HCT116 (cell line): ENCODE data around the gene TAF11L10. TPM values are rescaled to one million over a fixed set of nuclear protein-coding genes. Genes with fewer than 3 reads are reported as not detected.
"Not testable (repeated sequence)": the region's sequence is repeated elsewhere in the genome, so short reads cannot be mapped to it uniquely, and the experiment has no call there.

Source experiments
- ATAC-seq: fragments of 200-7000 bp; cut with Tn5 transposase; 2 replicates; pipeline ENCODE4 v1.9.1; 2020; ENCODE audit warnings: mild to moderate bottlenecking, moderate library complexity
- Bru-seq: library from RNA; stranded (reverse); fragments of 400-500 nt; gene quantifications from one replicate; lab custom pipeline; 2021; lab: Mats Ljungman, UMichigan
- BruChase-seq, 2 experiments: library from RNA; stranded (reverse); fragments of 400-500 nt; gene quantifications; one replicate each; lab custom pipeline; 2021; lab: Mats Ljungman, UMichigan
- BruUV-seq: library from RNA; stranded (reverse); fragments of 400-500 nt; replicated peaks from 2 replicates; lab custom pipeline; 2021; lab: Mats Ljungman, UMichigan
- CTCF ChIA-PET: fragments of 300-600 bp; sonication (Branson Sonifier 250); formaldehyde crosslinking; loops from one replicate; lab custom pipeline; 2021; ENCODE audit warnings: antibody characterized with exemption; lab: Charles Lee
- POLR2A ChIA-PET: fragments of 300-600, 350-600 bp; sonication (Branson Sonifier 250); formaldehyde crosslinking; loops from one replicate; lab custom pipeline; 2021; ENCODE audit warnings: antibody characterized with exemption; lab: Charles Lee
- RAD21 ChIA-PET, 2 experiments: fragments of 300-600 bp; sonication (Branson Sonifier 250); formaldehyde crosslinking; loops; one replicate each; lab custom pipeline; 2023; ENCODE audit warnings: low total read pairs in 2 of 2; ENCODE audit not compliant: uncharacterized antibody in 2 of 2, unreplicated experiment in 2 of 2, low non-redundant PET in 1 of 2; lab: Charles Lee
- DNase-seq: peaks from one replicate; pipeline ENCODE4 v3.0.0-alpha.2; 2010; ENCODE audit warnings: low read depth, low spot score
- H2AFZ ChIP-seq: fragments of 200-600 bp; shearing (Covaris generic), sonication (generic); 2 replicates; pipeline ENCODE4 v1.6.1; 2017; ENCODE audit warnings: low read depth, mixed run types, mixed read lengths, antibody characterized with exemption, low read length; ENCODE audit not compliant: poor library complexity, severe bottlenecking
- H3K27ac ChIP-seq: 2 replicates; pipeline ENCODE4 v1.5.1; 2012; ENCODE audit warnings: low read depth, low read length
- H3K27me3 ChIP-seq: fragments of 200-600 bp; sonication (generic); 2 replicates; pipeline ENCODE4 v1.6.1; 2016; ENCODE audit warnings: mixed run types, low read length, mixed read lengths; ENCODE audit not compliant: insufficient read depth
- H3K36me3 ChIP-seq, 2 experiments: fragments of 200-500 bp in 1 of 2; fragments of 200-600 bp in 1 of 2; sonication (Bioruptor generic) in 1 of 2; sonication (generic) in 1 of 2; 2 replicates each; pipeline versions ENCODE4 v1.5.1 to v1.6.1; 2014 to 2016; ENCODE audit warnings: low read length in 2 of 2, inconsistent platforms in 1 of 2, mixed read lengths in 1 of 2, mixed run types in 1 of 2; ENCODE audit not compliant: insufficient read depth in 2 of 2, control insufficient read depth in 1 of 2
- H3K4me1 ChIP-seq, 2 experiments: fragments of 200-600 bp in 1 of 2; sonication (generic) in 1 of 2; 2 replicates each; pipeline versions ENCODE4 v1.5.1 to v1.6.1; 2012 to 2017; ENCODE audit warnings: low read length in 2 of 2, inconsistent platforms in 1 of 2, mild to moderate bottlenecking in 1 of 2, mixed read lengths in 1 of 2, mixed run types in 1 of 2, moderate library complexity in 1 of 2; ENCODE audit not compliant: insufficient read depth in 2 of 2, control insufficient read depth in 1 of 2
- H3K4me2 ChIP-seq: fragments of 200-600 bp; sonication (generic); 2 replicates; pipeline ENCODE4 v1.6.1; 2017; ENCODE audit warnings: mixed run types, low read length, mixed read lengths
- H3K4me3 ChIP-seq, 2 experiments: fragments of 200-600 bp in 1 of 2; sonication (generic) in 1 of 2; replicated peaks in 1 of 2; 2 replicates each; pipeline ENCODE4 v1.5.1; 2011 to 2016; ENCODE audit warnings: low read length in 2 of 2, control low read depth in 1 of 2, low read depth in 1 of 2, mild to moderate bottlenecking in 1 of 2, mixed read lengths in 1 of 2, mixed run types in 1 of 2
- H3K79me2 ChIP-seq: fragments of 200-600 bp; sonication (generic); 2 replicates; pipeline ENCODE4 v1.6.1; 2017; ENCODE audit warnings: mild to moderate bottlenecking, mixed run types, low read length, moderate library complexity, mixed read lengths; ENCODE audit not compliant: insufficient read depth
- H3K9ac ChIP-seq: fragments of 200-600 bp; sonication (generic); 2 replicates; pipeline ENCODE4 v1.6.1; 2016; ENCODE audit warnings: low read length, mixed read lengths
- H3K9me2 ChIP-seq: fragments of 200-600 bp; sonication (generic), shearing (Covaris generic); 2 replicates; pipeline ENCODE4 v1.6.1; 2017; ENCODE audit warnings: mixed run types, mild to moderate bottlenecking, moderate library complexity; ENCODE audit not compliant: insufficient read depth
- H3K9me3 ChIP-seq, 2 experiments: fragments of 200-500 bp in 1 of 2; fragments of 200-600 bp in 1 of 2; sonication (Bioruptor generic) in 1 of 2; sonication (generic) in 1 of 2; 2 replicates each; pipeline ENCODE4 v1.6.1; 2014 to 2017; ENCODE audit warnings: low read length in 2 of 2, mixed read lengths in 2 of 2, inconsistent platforms in 1 of 2, low read depth in 1 of 2, mild to moderate bottlenecking in 1 of 2, mixed run types in 1 of 2, moderate library complexity in 1 of 2; ENCODE audit not compliant: control insufficient read depth in 1 of 2, insufficient read depth in 1 of 2
- H4K20me1 ChIP-seq: fragments of 200-600 bp; sonication (generic), shearing (Covaris generic); 2 replicates; pipeline ENCODE4 v1.6.1; 2017; ENCODE audit warnings: mixed run types, mild to moderate bottlenecking, moderate library complexity; ENCODE audit not compliant: insufficient read depth
- REST ChIP-seq: IDR thresholded peaks from 2 replicates; pipeline ENCODE4 v1.6.1; 2012; ENCODE audit warnings: low read depth
- SP1 ChIP-seq: IDR thresholded peaks from 2 replicates; pipeline ENCODE4 v1.6.1; 2012; ENCODE audit warnings: low read depth
- ZFX ChIP-seq: fragments of 450-650 bp; IDR thresholded peaks from 2 replicates; pipeline ENCODE4 v1.6.1; 2017
- intact Hi-C: fragments of 100-400 bp; cut with micrococcal nuclease; formaldehyde crosslinking; loops from 2 replicates; pipeline ENCODE4 v1.10.0; 2022
- long read RNA-seq: library from polyadenylated mRNA; unstranded; transcript quantifications from one replicate; pipeline ENCODE4 v2.0.0, GENCODE V29; 2021; ENCODE audit not compliant: unreplicated experiment
- polyA plus RNA-seq: library from polyadenylated mRNA; unstranded; fragments of >200 nt; gene quantifications from 2 replicates; pipeline ENCODE4 v1.2.1, GENCODE V29; 2012; ENCODE audit warnings: missing spikeins
- total RNA-seq: library from RNA; stranded (reverse); gene quantifications from one replicate; pipeline ENCODE4 v1.2.1, GENCODE V29; 2021; ENCODE audit not compliant: unreplicated experiment
- TF ChIP-seq, protein P1 (sequence below), 3 experiments: fragments of 200-600 bp in 1 of 3; sonication (generic) in 1 of 3; IDR thresholded peaks in 2 of 3; conservative IDR thresholded peaks in 1 of 3; 2 replicates each; pipeline ENCODE4 v1.5.1; 2012 to 2017; ENCODE audit warnings: low read depth in 2 of 3, low read length in 2 of 3, antibody characterized with exemption in 1 of 3, borderline replicate concordance in 1 of 3, control low read depth in 1 of 3, mild to moderate bottlenecking in 1 of 3, mixed read lengths in 1 of 3, mixed run types in 1 of 3, moderate library complexity in 1 of 3; ENCODE audit not compliant: insufficient read depth in 1 of 3
- TF ChIP-seq, protein P2 (sequence below): IDR thresholded peaks from 2 replicates; pipeline ENCODE4 v1.6.1; 2011; ENCODE audit warnings: mild to moderate bottlenecking, low read length, moderate library complexity; ENCODE audit not compliant: insufficient replicate concordance; ENCODE audit errors: extremely low read depth

Gene TAF11L10
- total RNA-seq (not detected), Bru-seq, nascent RNA (not detected), BruChase-seq, experiment 1, labeled RNA remaining after a 6-hour chase (not detected), BruChase-seq, experiment 2, labeled RNA remaining after a 2-hour chase (not detected)
- not detected in 2 replicates for polyA plus RNA-seq
- long read RNA-seq = 0 reads

DNA sequence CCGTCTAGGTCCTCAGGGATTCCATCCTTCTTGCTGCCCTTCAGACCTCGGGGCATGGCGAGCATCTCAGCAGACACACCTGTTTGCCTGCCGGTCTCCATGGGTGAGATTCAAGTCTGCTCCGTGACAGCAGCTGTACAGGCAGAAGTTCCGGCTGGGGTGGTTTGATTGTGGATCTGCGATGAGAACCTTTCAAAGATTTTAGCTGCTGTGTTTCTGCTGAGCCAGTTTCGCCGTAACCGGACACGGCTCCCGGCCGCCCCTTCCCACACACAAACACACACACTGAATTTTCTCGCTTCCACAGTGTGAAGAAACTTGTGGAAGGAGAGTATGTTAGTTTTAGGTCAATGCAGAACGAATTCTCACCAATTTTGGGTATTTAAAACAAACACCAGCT, at the start of gene TAF11L10:
Gene TAF11L10 (minus strand): TSS at position 101 of the 400 bp plus-strand sequence.
- H3K27me3 ChIP-seq, ATAC-seq, intact Hi-C loops, H3K9ac ChIP-seq, H3K4me1 ChIP-seq, H2AFZ ChIP-seq, RAD21 ChIA-PET, DNase-seq, H3K27ac ChIP-seq, H4K20me1 ChIP-seq, CTCF ChIA-PET, H3K9me2 ChIP-seq, H3K9me3 ChIP-seq, H3K36me3 ChIP-seq, BruUV-seq, H3K79me2 ChIP-seq, H3K4me3 ChIP-seq, POLR2A ChIA-PET, H3K4me2 ChIP-seq: not testable (repeated sequence)

- Histone ChIP-seq H3K36me3 (no peaks in the 10 kb centered on the region), H4K20me1 (no peaks in the 10 kb centered on the region), H3K4me1 (no peaks in the 10 kb centered on the region), H3K9me2 (no peaks in the 10 kb centered on the region), H3K27me3 (no peaks in the 10 kb centered on the region), H3K27ac (no peak within 1 kb of the TSS), H3K4me2 (no peak within 1 kb of the TSS), H3K9me3 (peaks cover 0 to 10% of the 10 kb centered on the region in 2 experiments; a peak in 2 of 4 replicates), H3K4me3 (no peak within 1 kb of the TSS), H3K9ac (no peak within 1 kb of the TSS), H3K79me2 (no peaks in the 10 kb centered on the region), H2AFZ (no peak within 1 kb of the TSS)
- RAD21 ChIA-PET = no interaction called here
- POLR2A ChIA-PET = no interaction called here
- no TSS peak for BruUV-seq
- intact Hi-C loops = no loop called here
- CTCF ChIA-PET = no interaction called here
- no peak for DNase-seq
- no peak for ATAC-seq
- TF ChIP-seq ZFX = no peak
- TF ChIP-seq, protein P1, sequence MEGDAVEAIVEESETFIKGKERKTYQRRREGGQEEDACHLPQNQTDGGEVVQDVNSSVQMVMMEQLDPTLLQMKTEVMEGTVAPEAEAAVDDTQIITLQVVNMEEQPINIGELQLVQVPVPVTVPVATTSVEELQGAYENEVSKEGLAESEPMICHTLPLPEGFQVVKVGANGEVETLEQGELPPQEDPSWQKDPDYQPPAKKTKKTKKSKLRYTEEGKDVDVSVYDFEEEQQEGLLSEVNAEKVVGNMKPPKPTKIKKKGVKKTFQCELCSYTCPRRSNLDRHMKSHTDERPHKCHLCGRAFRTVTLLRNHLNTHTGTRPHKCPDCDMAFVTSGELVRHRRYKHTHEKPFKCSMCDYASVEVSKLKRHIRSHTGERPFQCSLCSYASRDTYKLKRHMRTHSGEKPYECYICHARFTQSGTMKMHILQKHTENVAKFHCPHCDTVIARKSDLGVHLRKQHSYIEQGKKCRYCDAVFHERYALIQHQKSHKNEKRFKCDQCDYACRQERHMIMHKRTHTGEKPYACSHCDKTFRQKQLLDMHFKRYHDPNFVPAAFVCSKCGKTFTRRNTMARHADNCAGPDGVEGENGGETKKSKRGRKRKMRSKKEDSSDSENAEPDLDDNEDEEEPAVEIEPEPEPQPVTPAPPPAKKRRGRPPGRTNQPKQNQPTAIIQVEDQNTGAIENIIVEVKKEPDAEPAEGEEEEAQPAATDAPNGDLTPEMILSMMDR (IDR thresholded peaks at IDR 0.05 in 2 of 3, conservative IDR thresholded peaks at IDR 0.05 in 1 of 3; ENCODE audit: borderline replicate concordance in 1 of 3, insufficient read depth in 1 of 3, low read depth in 2 of 3, low read length in 2 of 3) = no peak
- no peak for TF ChIP-seq SP1
- TF ChIP-seq, protein P2, sequence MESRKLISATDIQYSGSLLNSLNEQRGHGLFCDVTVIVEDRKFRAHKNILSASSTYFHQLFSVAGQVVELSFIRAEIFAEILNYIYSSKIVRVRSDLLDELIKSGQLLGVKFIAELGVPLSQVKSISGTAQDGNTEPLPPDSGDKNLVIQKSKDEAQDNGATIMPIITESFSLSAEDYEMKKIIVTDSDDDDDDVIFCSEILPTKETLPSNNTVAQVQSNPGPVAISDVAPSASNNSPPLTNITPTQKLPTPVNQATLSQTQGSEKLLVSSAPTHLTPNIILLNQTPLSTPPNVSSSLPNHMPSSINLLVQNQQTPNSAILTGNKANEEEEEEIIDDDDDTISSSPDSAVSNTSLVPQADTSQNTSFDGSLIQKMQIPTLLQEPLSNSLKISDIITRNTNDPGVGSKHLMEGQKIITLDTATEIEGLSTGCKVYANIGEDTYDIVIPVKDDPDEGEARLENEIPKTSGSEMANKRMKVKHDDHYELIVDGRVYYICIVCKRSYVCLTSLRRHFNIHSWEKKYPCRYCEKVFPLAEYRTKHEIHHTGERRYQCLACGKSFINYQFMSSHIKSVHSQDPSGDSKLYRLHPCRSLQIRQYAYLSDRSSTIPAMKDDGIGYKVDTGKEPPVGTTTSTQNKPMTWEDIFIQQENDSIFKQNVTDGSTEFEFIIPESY = no peak
- TF ChIP-seq REST = no peak
Observed at GRCh38 chr5:17634160-17634559, 36.5 kb upstream of the TAF11L10 start, which contains the start of gene TAF11L14. TSS of gene TAF11L14 (plus strand) at chr5:17634460.
